HEK293 (cell line): ENCODE measurements around the gene CITED4.

Experiments
- BCL11A ChIP-seq: fragments of 450-650 bp; formaldehyde crosslinking; IDR thresholded peaks from 2 replicates; pipeline ENCODE4 v1.5.1; 2016; ENCODE audit warnings: low read depth, missing biosample characterization, missing genetic modification characterization
- KLF16 ChIP-seq: fragments of 450-650 bp; formaldehyde crosslinking; IDR thresholded peaks from 2 replicates; pipeline ENCODE4 v1.5.1; 2017; ENCODE audit warnings: missing biosample characterization, missing genetic modification characterization
- TF ChIP-seq, protein P1 (sequence below): fragments of 450-650 bp; formaldehyde crosslinking; IDR thresholded peaks from 2 replicates; pipeline ENCODE4 v1.5.1; 2016; ENCODE audit warnings: missing biosample characterization, missing genetic modification characterization
- TF ChIP-seq, protein P2 (sequence below): fragments of 450-650 bp; formaldehyde crosslinking; IDR thresholded peaks from 2 replicates; pipeline ENCODE4 v1.5.1; 2016; ENCODE audit warnings: missing biosample characterization, missing genetic modification characterization

DNA sequence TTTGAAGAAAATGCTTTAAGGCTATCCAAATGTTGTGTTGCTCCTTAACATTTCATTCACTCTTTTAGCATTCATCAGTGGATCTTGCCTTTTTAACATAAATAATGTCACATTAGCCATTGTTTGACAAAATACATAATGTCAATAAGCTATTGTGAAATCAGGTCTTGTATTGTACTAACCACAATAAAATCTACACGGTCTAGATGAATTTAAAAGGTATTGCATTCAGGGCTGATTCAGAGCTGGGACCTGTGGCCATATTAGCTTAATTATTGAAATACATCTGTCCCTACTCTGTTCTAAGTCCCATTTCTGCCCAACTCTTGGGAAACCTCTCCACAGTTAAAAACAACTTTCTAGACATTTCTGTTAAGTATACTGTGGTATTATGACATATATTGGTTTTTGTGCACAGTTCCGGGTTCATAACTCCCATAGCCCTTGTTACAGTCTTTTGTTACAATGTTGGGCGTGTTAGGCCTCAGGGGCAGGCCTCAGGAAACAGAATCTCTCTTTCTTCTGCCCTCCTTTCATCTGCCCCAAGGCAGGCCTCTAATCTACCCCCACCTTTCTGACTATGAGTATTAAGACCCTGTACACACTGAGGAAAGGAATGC, 44.7 kb upstream of the CITED4 start:
- TF ChIP-seq, protein P1, sequence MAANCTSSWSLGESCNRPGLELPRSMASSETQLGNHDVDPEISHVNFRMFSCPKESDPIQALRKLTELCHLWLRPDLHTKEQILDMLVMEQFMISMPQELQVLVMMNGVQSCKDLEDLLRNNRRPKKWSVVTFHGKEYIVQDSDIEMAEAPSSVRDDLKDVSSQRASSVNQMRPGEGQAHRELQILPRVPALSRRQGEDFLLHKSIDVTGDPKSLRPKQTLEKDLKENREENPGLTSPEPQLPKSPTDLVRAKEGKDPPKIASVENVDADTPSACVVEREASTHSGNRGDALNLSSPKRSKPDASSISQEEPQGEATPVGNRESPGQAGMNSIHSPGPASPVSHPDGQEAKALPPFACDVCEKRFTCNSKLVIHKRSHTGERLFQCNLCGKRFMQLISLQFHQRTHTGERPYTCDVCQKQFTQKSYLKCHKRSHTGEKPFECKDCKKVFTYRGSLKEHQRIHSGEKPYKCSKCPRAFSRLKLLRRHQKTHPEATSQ (tag by site-specific recombination): no peak
- TF ChIP-seq, protein P2, sequence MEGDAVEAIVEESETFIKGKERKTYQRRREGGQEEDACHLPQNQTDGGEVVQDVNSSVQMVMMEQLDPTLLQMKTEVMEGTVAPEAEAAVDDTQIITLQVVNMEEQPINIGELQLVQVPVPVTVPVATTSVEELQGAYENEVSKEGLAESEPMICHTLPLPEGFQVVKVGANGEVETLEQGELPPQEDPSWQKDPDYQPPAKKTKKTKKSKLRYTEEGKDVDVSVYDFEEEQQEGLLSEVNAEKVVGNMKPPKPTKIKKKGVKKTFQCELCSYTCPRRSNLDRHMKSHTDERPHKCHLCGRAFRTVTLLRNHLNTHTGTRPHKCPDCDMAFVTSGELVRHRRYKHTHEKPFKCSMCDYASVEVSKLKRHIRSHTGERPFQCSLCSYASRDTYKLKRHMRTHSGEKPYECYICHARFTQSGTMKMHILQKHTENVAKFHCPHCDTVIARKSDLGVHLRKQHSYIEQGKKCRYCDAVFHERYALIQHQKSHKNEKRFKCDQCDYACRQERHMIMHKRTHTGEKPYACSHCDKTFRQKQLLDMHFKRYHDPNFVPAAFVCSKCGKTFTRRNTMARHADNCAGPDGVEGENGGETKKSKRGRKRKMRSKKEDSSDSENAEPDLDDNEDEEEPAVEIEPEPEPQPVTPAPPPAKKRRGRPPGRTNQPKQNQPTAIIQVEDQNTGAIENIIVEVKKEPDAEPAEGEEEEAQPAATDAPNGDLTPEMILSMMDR: no peak
- TF ChIP-seq KLF16 (tag by site-specific recombination) (no peak), BCL11A (no peak)
